CD4-positive, alpha-beta T cell treated with Interleukin-4 for 4 hours (primary cell): ENCODE results near the gene GHRH.

Experiments used
- DNase-seq: peaks from one replicate; pipeline ENCODE4 v3.0.0-alpha.2; 2020

GHRH gene

DNA sequence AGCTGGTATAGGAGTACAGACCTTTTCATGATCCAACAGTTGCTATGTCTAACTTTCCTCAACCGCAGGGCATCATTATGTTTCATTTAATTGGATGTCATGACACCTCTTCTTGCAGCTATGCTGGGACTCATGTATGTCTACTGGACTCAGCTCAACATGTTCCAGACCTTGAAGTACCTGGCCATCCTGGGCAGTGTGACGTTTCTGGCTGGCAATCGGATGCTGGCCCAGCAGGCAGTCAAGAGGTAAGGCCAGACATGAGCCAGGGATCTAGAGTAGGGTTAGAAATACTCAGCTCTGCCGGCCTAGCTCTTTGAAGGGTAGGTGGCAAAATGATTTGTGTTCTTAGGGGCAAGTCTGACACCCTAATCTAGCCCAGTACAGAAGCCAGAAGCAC lies 25.2 kb downstream of the GHRH start:
- no peak for DNase-seq

DNA sequence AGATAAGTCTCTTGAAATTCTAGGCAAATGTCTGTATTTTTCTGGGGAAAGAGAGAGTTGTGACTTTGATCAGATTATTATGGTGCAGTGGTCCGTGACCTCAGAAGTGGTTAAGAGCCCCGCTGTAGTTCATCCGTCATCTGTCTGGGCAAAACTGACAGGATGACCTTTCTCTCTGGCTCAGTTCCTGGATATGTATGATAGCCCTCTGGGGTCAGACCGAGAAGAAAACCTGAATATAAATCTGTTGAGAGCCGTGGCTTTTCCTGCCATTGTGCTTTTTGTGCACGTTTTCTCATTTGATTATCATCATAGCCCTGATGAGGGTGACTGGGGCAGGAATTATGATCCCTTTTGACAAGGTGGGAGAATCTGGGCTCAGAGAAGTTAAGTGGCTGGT lies 26.5 kb downstream of the GHRH start:
- DNase-seq, result no peak

DNA sequence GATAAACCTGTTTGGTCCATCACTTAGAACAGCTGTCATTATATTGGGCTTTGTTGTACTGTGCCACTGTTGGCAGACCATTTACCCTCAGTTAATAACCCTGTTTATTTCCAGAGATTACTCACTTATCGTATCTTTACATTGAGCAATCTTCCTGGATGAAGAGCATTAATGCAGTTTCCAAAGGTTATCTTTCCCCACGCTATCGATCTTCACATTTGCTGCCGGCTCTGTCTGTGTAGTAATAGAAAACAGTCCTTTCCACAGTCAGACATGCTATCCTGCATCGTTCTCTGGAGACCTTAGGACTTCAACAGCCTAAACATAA lies 27.4 kb downstream of the GHRH start:
- DNase-seq, result no peak

DNA sequence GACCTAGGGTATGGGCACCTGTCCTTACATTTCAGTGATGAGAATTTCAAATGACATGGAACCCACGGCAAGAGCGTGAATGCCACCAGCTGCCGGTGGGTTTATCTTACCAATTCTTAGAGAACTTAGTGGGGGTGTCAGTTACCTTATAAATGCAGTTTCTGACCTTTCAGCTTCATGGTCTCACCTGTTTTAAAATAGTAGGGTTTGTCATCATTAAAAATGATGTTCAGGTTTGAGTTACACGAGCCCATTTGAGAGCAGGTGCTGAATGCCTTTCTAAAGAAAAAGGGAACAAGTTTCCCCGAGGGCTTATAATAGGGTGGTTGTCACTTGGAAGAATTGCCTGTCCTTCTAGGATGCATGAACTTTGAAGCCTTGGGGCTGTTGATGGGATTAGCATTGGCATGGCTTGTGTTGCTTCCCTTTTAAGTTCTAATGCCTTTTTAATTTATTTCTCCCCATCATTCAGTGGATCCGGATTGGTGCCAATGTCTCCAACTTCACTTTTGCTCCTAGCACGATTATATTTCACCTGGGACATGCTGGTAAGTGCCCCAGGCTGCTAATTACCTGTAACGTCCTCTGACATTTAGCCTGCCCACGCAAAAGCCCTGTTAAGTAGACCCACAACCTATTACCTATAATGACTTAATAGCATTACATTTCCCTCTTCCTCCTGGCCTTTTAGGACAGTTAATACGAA lies 27.9 kb downstream of the GHRH start:
- DNase-seq, result no peak

DNA sequence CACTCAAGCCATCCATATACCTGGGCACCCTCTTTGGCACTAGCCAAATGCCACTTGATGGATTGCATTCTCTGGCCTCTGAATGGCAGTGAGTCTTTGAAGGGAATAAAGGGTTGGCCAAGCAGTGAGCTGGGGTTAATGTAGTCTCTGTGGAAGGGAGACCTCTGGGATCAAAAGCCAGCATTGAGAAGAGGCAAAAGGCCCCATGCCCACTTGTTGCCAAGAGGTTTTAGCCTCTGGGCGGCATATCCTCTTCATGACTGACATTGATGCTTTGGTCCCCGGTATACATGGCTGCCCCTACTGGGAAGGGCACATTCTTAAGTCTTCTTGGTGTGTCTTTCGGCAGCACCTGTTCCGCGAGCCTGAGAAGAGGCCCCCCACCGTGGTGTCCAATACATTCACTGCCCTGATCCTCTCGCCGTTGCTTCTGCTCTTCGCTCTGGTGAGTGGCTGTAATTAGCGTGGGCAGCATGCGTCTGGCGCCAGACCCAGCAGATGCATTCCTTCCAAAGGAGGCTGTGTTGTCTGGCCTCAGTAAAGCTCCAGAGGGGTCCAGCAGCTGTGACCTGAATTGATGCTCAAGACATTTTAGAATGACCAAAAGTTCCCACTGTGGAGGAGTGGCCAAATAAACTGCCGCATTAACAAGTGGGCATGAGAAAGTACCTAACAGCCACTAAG lies 29.5 kb downstream of the GHRH start:
- DNase-seq, result no peak

DNA sequence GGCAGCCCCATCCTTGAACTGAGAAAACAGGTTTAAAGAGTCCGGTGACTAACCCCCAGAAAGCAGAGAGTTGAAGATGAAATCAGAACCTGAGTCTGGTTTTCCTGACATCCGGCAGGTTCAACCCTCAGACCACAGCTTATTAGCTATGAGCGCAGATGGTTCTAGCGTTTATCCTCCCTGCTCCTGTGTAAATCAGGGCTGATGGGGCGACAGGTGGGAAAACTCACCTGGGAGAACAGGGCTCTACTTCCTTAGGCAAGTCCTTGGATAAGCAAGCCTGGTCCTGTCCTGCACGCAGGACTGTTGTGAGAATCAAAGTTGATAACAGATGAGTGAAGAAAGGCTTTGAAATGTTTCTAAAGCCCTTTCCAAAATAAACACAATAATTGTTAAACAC lies 31.4 kb downstream of the GHRH start:
- DNase-seq, result no peak

GRCh38 chr20:37229357-37229756 lies 32.3 kb downstream of the GHRH start:
- DNase-seq, result no peak

DNA sequence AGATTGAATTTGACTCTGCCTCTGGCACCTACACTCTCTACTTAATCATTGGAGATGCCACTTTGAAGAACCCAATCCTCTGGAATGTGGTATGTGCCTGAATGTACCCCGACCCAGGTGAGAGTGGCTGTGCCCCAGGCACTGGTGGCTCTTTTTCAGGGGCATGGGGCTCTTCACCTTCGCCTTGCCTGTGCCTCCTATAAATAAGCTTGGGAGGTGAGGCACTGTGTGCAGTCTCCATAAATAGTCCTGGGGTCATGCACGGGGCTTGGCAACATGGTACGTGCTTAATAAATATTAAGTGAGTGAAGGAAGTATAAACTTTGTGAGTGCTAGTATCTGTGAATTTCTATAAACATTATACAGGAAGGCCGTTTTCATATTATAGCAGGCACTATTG lies 33.0 kb downstream of the GHRH start:
- no peak for DNase-seq

DNA sequence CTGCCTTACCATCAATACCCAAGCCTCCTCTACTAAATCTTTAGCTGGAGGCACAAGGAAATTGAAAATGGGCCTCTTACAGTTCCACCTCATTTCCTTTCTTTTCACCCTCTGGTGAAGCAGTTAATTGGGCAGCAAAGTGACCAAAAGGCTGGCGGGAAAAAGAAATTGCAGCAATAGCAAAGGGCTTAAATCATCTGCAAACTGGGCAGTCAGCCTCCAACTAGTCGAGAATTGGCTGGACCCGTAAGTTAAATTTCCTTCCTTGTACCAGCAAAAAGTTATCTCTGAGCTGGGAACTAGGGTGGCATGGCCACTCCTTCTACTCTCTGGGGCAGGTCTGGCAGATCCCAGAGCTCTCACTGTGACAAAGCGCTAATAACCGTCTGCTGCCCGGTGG lies 33.5 kb downstream of the GHRH start:
- DNase-seq, result no peak

- no peak for DNase-seq
These were observed 34.7 kb downstream of the GHRH start for GRCh38 chr20:37226889-37227288.

GRCh38 chr20:37225146-37225545 lies 36.5 kb downstream of the GHRH start:
- DNase-seq, result no peak

DNA sequence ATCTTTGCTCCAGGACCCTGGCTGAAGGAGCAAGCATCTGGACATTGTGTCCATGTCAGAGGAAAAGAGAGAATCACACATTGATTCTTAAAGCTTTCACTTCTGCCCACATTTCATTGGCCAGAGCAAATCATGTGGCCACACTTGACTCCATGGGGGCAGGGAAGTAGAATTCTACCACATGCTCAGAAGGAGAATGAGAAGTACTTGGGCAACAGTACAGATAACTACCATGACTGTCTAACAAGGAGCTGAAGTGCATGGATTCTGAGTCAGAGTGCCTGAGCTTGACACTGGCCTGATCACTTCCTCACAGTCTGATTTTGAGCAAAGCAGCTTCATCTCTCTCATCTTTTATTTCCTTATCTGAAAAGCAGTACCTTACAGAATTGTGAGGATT lies 38.6 kb downstream of the GHRH start:
- peak; percentile 16 for DNase-seq

DNA sequence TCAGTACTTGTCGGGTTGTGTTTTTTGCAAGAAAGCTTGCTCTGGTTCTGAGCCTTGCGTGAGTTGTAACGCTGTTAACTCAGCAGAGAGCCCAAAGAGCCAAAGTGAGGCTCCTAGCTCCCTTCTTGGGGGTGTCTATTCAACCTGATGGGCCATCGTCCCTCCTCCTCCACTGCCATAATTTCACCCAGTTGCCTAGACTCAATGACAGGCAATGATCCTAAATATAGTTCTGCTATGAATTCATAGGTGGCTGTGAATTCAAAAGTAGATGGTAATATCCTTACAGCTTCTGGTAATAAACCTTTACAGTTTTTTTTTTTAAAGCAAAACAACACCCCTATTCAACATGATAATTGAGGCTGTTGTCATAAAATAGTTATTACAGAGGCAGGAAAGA lies 39.5 kb downstream of the GHRH start:
- DNase-seq, result no peak

DNA sequence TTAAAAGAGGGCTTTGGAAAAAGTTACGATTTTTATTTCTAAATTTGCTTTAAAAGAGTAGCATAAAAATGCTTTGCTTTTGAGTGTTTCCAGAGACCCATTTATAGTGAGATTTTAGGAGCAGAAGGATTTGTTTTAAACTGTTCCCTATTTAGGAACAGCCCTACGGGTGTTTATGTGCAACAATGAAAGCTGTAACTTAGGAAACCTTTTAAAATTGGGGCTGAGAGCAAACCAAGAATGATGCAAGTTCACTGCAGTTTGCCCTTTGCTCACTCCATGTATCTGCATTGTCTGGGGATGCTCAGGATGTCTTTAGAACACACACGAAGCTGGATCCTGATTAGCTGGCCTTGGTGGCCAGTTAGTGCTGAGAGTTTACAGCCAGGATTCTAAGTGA lies 40.9 kb downstream of the GHRH start:
- no peak for DNase-seq

DNA sequence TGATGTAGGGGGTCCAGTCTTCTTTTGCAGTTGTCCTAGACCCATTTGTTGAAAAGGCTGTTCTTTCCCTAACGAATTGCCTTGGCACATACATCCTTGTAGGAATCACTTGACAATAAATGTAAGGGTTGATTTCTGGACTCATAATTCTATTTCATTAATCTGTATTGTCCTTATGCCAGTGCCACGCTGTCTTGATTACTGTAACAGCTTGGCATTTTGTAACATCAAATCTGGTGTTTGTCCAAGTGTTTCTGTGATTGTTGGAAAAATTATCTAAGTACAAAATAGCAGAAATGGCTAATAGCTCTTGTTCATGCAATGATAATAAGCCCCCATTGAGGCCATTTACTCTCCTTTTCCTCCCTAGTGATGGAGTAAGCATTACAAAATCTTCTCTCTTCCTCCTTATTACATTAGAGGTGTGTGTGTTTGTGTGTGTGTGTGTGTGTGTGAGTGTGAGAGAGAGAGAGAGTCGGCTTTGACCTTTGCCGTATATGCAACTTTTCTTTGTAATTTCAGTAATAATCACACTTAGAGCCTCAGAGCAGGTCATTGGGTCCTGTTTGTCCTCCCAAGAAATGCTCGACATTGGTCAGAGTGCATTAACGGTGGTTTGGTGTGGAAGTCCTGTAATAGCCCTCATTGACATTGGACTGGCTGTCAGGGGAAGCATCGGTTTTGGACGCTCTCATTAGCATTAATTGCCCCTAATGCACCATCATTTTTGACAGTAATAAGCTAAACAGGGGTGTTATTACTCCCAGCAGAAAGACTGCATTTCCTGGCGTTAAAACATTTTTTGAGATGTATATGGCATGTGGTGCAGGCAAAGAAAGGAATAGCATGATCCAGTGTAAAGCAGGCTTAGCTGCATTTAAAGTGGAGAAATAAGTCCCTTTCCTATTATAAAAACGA lies 41.6 kb downstream of the GHRH start:
- no peak for DNase-seq

DNA sequence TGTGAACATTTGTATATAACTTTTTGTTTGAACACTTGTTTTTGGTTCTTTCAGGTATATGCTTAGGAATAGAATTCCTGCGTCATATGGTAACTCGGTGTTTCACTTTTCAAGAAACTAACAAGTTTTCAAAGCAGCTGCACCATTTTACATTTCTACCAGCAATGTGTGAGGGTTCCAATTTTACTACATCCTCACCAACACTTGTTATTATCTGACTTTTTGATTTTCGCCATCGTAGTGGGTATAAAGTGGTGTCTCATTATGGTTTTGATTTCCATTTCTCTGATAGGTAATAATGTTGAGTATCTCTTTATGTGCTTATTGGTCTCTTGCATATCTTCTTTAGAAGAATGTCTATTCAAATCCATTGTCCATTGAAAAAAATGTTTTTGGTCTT lies 42.6 kb downstream of the GHRH start:
- DNase-seq, result no peak

- DNase-seq, result no peak
These were observed 43.2 kb downstream of the GHRH start for GRCh38 chr20:37218441-37218840.

DNA sequence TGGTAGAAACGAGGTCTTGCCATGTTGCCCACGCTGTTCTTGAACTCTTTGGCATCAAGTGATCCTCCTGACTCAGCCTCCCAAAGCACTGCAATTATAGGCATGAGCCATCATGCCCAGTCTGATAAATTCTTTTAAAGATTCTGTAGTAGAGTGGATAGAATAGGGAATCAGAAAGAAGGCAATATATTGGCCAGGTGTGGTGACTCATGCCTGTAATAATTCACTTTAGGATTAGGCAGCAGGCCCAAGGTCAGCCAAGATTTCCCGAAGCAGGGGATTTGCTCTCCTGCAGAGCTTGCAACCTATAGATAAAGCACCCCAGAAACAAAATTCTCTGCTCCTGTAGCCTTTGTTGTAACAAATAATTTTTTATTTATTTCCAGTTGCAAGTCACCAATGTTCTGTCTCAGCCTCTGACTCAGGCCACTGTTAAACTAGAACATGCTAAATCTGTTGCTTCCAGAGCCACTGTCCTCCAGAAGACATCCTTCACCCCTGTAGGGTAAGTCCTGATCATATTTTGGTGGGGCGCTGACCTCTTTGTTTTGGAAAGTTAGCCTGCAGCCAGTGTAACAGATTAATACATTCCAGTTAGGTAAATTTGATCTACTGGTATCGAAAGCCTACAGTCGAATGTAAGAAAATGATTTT lies 51.8 kb downstream of the GHRH start:
- no peak for DNase-seq

- no peak for DNase-seq
These were observed 52.4 kb downstream of the GHRH start for GRCh38 chr20:37209193-37209592.

- no peak for DNase-seq
These were observed 54.4 kb downstream of the GHRH start for GRCh38 chr20:37207171-37207570.

DNA sequence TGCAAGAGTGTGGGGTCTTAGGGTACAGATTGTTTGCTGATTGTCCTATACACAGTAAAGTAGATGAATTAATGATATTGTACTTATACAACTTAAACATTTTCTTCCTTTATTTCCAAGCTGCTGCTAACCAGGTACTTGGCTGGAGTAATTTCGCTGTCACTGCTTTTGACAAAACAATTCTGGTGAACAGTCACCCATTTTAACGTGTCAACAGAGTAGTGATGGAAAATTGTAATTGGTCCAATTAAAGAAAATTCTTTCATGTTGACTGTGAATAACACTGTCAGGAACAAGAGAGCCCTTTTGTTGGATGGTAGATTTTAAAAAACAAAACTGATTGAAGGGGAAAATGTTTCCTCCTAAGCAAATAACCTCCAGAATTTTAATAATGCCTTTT lies 55.8 kb downstream of the GHRH start:
- no peak for DNase-seq

DNA sequence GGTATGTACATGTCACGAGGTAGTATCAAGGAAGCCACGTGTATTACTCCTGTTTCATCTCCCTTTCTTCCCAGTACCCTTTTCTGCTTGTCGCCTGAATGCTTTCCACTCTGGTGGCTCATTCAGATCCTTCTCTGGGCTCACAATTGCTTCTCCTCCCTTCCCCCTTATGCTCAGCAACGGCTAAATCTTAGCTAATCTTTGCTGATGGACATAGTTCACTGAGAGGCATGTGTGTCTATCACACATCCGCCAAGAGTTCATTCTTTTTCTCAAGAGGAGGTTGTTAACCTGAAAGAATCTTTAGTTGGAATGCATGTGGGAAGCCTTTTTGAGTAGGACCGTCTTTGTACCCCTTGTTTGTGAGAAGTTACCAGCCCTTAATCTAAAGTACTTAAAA lies 56.5 kb downstream of the GHRH start:
- no peak for DNase-seq

DNA sequence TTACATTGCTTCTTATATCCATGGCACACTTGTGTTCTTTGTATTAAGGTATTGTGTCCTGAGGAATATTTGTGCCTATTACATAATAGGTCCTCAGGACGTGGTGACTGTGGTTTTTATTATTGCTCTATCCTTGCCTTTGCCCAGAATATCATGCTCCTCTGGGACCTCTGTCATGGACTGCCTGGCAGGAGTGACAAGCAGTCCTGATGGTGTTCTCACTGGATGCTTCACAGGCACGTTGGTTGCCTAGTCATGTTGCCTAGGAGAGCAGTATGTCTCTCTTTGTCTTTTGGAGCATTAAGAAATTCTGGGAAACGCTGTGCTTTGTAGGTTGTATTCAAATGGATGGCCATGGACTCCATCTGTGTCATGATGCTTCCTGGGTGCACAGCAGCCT lies 57.6 kb downstream of the GHRH start:
- no peak for DNase-seq
